Activated CD4-positive, alpha-beta memory T cell treated with anti-CD3 and anti-CD28 coated beads for 36 hours (primary cell): ENCODE data around the gene NR6A1. TPM values are rescaled to one million over a fixed set of nuclear protein-coding genes. Genes with fewer than 3 reads are reported as not detected.

Experiments used
- CTCF ChIA-PET: fragments of 350-600 bp; sonication (Branson Sonifier 250); formaldehyde crosslinking; loops from one replicate; lab custom pipeline; 2021; ENCODE audit warnings: antibody characterized with exemption, inconsistent platforms; lab: Charles Lee
- POLR2A ChIA-PET: fragments of 350-600 bp; sonication (Branson Sonifier 250); formaldehyde crosslinking; loops from one replicate; lab custom pipeline; 2021; ENCODE audit warnings: antibody characterized with exemption; lab: Charles Lee
- DNase-seq: peaks from one replicate; pipeline ENCODE4 v3.0.0-alpha.2; 2020
- H3K27ac Mint-ChIP-seq: one replicate; pipeline ENCODE4 v1.8.0; 2021; ENCODE audit warnings: mixed read lengths
- H3K27me3 Mint-ChIP-seq: one replicate; pipeline ENCODE4 v1.8.0; 2021; ENCODE audit warnings: mixed read lengths
- H3K36me3 Mint-ChIP-seq: one replicate; pipeline ENCODE4 v1.8.0; 2021; ENCODE audit warnings: mixed read lengths
- H3K4me1 Mint-ChIP-seq: one replicate; pipeline ENCODE4 v1.8.0; 2021; ENCODE audit warnings: low read depth, mixed read lengths
- H3K4me3 Mint-ChIP-seq: one replicate; pipeline ENCODE4 v1.8.0; 2021; ENCODE audit warnings: mild to moderate bottlenecking, mixed read lengths
- H3K9me3 Mint-ChIP-seq: one replicate; pipeline ENCODE4 v1.8.0; 2021; ENCODE audit warnings: mixed read lengths
- intact Hi-C: fragments of 100-400 bp; cut with micrococcal nuclease; formaldehyde crosslinking; loops from one replicate; pipeline ENCODE4 v1.15.1; 2023
- total RNA-seq, 2 experiments: library from RNA; stranded (reverse); gene quantifications; one replicate each; pipeline ENCODE4 v1.2.3, GENCODE V29; 2021

NR6A1 gene
- total RNA-seq, 2 experiments from 2014 or later: 0.61 to 0.83 TPM

- Mint-ChIP-seq H3K4me3 (no peak overlapping the region), H3K36me3 (no peaks in the 10 kb centered on the region), H3K27me3 (peaks cover 11% of the 10 kb centered on the region), H3K4me1 (no peaks in the 10 kb centered on the region), H3K9me3 (no peaks in the 10 kb centered on the region), H3K27ac (no peak overlapping the region)
- POLR2A ChIA-PET: no interaction called here
- no peak for DNase-seq
- CTCF ChIA-PET: interaction anchor here (1.2 kb wide), 1 partner anchor 21 kb away, joined by 3 read pairs; no protein-coding TSS in a partner anchor
- intact Hi-C loops: no loop called here
Measured at GRCh38 chr9:124480621-124480981, 290.5 kb downstream of the NR6A1 start.

GRCh38 chr9:124479947-124480620, 291.0 kb downstream of the NR6A1 start:
- CTCF ChIA-PET: no interaction called here

GRCh38 chr9:124479371-124479770, 291.7 kb downstream of the NR6A1 start:
- H3K4me3 Mint-ChIP-seq: no peak overlapping the region
- no peak overlapping the region for H3K27ac Mint-ChIP-seq
- no peak for DNase-seq
- no peaks in the 10 kb centered on the region for H3K9me3 Mint-ChIP-seq
- H3K36me3 Mint-ChIP-seq: no peaks in the 10 kb centered on the region
- intact Hi-C loops: no loop called here
- ChIA-PET CTCF (no interaction called here), POLR2A (no interaction called here)
- no peaks in the 10 kb centered on the region for H3K4me1 Mint-ChIP-seq
- peaks cover 13% of the 10 kb centered on the region for H3K27me3 Mint-ChIP-seq

More at GRCh38 chr9:124479947-124480620, 291.0 kb downstream of the NR6A1 start:
- no peaks in the 10 kb centered on the region for H3K36me3 Mint-ChIP-seq
- peaks cover 13% of the 10 kb centered on the region for H3K27me3 Mint-ChIP-seq
- no peak for DNase-seq
- intact Hi-C loops: no loop called here
- H3K9me3 Mint-ChIP-seq: no peaks in the 10 kb centered on the region
- H3K4me1 Mint-ChIP-seq: no peaks in the 10 kb centered on the region
- POLR2A ChIA-PET: no interaction called here
- H3K4me3 Mint-ChIP-seq: no peak overlapping the region
- H3K27ac Mint-ChIP-seq: no peak overlapping the region

- ChIA-PET CTCF (interaction anchor here (1.4 kb wide), 1 partner anchor 59 kb away, joined by 3 read pairs; no protein-coding TSS in a partner anchor), POLR2A (no interaction called here)
- no peaks in the 10 kb centered on the region for H3K9me3 Mint-ChIP-seq
- no peak for DNase-seq
- no peaks in the 10 kb centered on the region for H3K4me1 Mint-ChIP-seq
- no peak overlapping the region for H3K27ac Mint-ChIP-seq
- peaks cover 16% of the 10 kb centered on the region for H3K27me3 Mint-ChIP-seq
- intact Hi-C loops: no loop called here
- H3K4me3 Mint-ChIP-seq: no peak overlapping the region
- H3K36me3 Mint-ChIP-seq: no peaks in the 10 kb centered on the region
Measured at GRCh38 chr9:124478354-124478753, 292.8 kb downstream of the NR6A1 start.

GRCh38 chr9:124477648-124478285, 293.3 kb downstream of the NR6A1 start:
- intact Hi-C loops: no loop called here
- no peaks in the 10 kb centered on the region for H3K4me1 Mint-ChIP-seq
- peaks cover 16% of the 10 kb centered on the region for H3K27me3 Mint-ChIP-seq
- CTCF ChIA-PET: interaction anchor here (1.4 kb wide), 1 partner anchor 59 kb away, joined by 3 read pairs; no protein-coding TSS in a partner anchor
- H3K4me3 Mint-ChIP-seq: no peak overlapping the region
- H3K27ac Mint-ChIP-seq: no peak overlapping the region
- DNase-seq: no peak
- H3K9me3 Mint-ChIP-seq: no peaks in the 10 kb centered on the region
- no peaks in the 10 kb centered on the region for H3K36me3 Mint-ChIP-seq
- POLR2A ChIA-PET: no interaction called here

- Mint-ChIP-seq H3K9me3 (no peaks in the 10 kb centered on the region), H3K4me3 (no peak overlapping the region), H3K4me1 (no peaks in the 10 kb centered on the region), H3K36me3 (no peaks in the 10 kb centered on the region), H3K27me3 (peaks cover 16% of the 10 kb centered on the region), H3K27ac (no peak overlapping the region)
- intact Hi-C loops: no loop called here
- ChIA-PET CTCF (interaction anchor here (1.4 kb wide), 1 partner anchor 60 kb away, joined by 3 read pairs; no protein-coding TSS in a partner anchor), POLR2A (no interaction called here)
- DNase-seq: no peak
Measured at GRCh38 chr9:124477211-124477647, 293.9 kb downstream of the NR6A1 start.

- H3K9me3 Mint-ChIP-seq: no peaks in the 10 kb centered on the region
- no peak for DNase-seq
- H3K4me1 Mint-ChIP-seq: no peaks in the 10 kb centered on the region
- ChIA-PET POLR2A (no interaction called here), CTCF (no interaction called here)
- H3K36me3 Mint-ChIP-seq: no peaks in the 10 kb centered on the region
- H3K27me3 Mint-ChIP-seq: peaks cover 17% of the 10 kb centered on the region
- intact Hi-C loops: no loop called here
- H3K27ac Mint-ChIP-seq: no peak overlapping the region
- H3K4me3 Mint-ChIP-seq: no peak overlapping the region
Measured at GRCh38 chr9:124475868-124476690, 295.0 kb downstream of the NR6A1 start.

GRCh38 chr9:124475158-124475867, 295.8 kb downstream of the NR6A1 start:
- ChIA-PET CTCF (no interaction called here), POLR2A (no interaction called here)
- intact Hi-C loops: no loop called here
- Mint-ChIP-seq H3K27ac (no peak overlapping the region), H3K9me3 (no peaks in the 10 kb centered on the region), H3K27me3 (peaks cover 17% of the 10 kb centered on the region), H3K4me3 (no peak overlapping the region), H3K36me3 (no peaks in the 10 kb centered on the region), H3K4me1 (no peaks in the 10 kb centered on the region)
- no peak for DNase-seq

GRCh38 chr9:124474151-124474550, 297.0 kb downstream of the NR6A1 start:
- CTCF ChIA-PET: no interaction called here
- H3K27me3 Mint-ChIP-seq: peaks cover 17% of the 10 kb centered on the region
- H3K9me3 Mint-ChIP-seq: no peaks in the 10 kb centered on the region
- intact Hi-C loops: no loop called here
- no peak overlapping the region for H3K4me3 Mint-ChIP-seq
- no peak for DNase-seq
- H3K27ac Mint-ChIP-seq: no peak overlapping the region
- POLR2A ChIA-PET: no interaction called here
- no peaks in the 10 kb centered on the region for H3K4me1 Mint-ChIP-seq
- no peaks in the 10 kb centered on the region for H3K36me3 Mint-ChIP-seq

GRCh38 chr9:124473310-124473709, 297.8 kb downstream of the NR6A1 start:
- H3K4me1 Mint-ChIP-seq: no peaks in the 10 kb centered on the region
- intact Hi-C loops: no loop called here

GRCh38 chr9:124472770-124473169, 298.3 kb downstream of the NR6A1 start:
- CTCF ChIA-PET: no interaction called here
- Mint-ChIP-seq H3K4me3 (no peak overlapping the region), H3K27ac (no peak overlapping the region), H3K4me1 (no peaks in the 10 kb centered on the region), H3K27me3 (peaks cover 11% of the 10 kb centered on the region), H3K9me3 (no peaks in the 10 kb centered on the region), H3K36me3 (no peaks in the 10 kb centered on the region)
- POLR2A ChIA-PET: no interaction called here
- no peak for DNase-seq
- intact Hi-C loops: no loop called here

More at GRCh38 chr9:124473310-124473709, 297.8 kb downstream of the NR6A1 start:
- POLR2A ChIA-PET: no interaction called here
- H3K36me3 Mint-ChIP-seq: no peaks in the 10 kb centered on the region
- no peak overlapping the region for H3K4me3 Mint-ChIP-seq
- H3K27me3 Mint-ChIP-seq: peaks cover 14% of the 10 kb centered on the region
- no peak for DNase-seq
- CTCF ChIA-PET: no interaction called here
- H3K9me3 Mint-ChIP-seq: no peaks in the 10 kb centered on the region
- H3K27ac Mint-ChIP-seq: no peak overlapping the region

GRCh38 chr9:124471761-124472160, 299.4 kb downstream of the NR6A1 start:
- DNase-seq: no peak
- Mint-ChIP-seq H3K36me3 (no peaks in the 10 kb centered on the region), H3K9me3 (no peaks in the 10 kb centered on the region), H3K27me3 (peaks cover 11% of the 10 kb centered on the region), H3K4me3 (no peak overlapping the region), H3K4me1 (no peaks in the 10 kb centered on the region), H3K27ac (no peak overlapping the region)
- ChIA-PET CTCF (no interaction called here), POLR2A (no interaction called here)
- intact Hi-C loops: no loop called here
